Urinary bladder (tissue), 4 donors: ENCODE data around the gene PYROXD2. TPM values are rescaled to one million over a fixed set of nuclear protein-coding genes. Genes with fewer than 3 reads are reported as not detected.

Source experiments
- DNase-seq: peaks from one replicate; pipeline ENCODE4 v3.0.0-alpha.2; 2015; ENCODE audit errors: extremely low spot score
- H3K27ac ChIP-seq: one replicate; pipeline ENCODE4 v1.5.1; 2013; ENCODE audit warnings: low read depth, mild to moderate bottlenecking, moderate library complexity
- H3K36me3 ChIP-seq: one replicate; pipeline ENCODE4 v1.6.1; 2013; ENCODE audit warnings: mild to moderate bottlenecking, moderate library complexity; ENCODE audit not compliant: insufficient read depth
- H3K4me1 ChIP-seq: one replicate; pipeline ENCODE4 v1.6.1; 2013; ENCODE audit warnings: mild to moderate bottlenecking, moderate library complexity; ENCODE audit not compliant: insufficient read depth
- H3K4me3 ChIP-seq: one replicate; pipeline ENCODE4 v1.5.1; 2013; ENCODE audit warnings: low read depth, low read length
- WGBS: extraction: QIAGEN DNeasy Blood & Tissue Kit; methylation state at CpG from one replicate; pipeline ENCODE4 v1.1.7; 2013; 5-methylcytosine and 5-hydroxymethylcytosine counted together
- polyA plus RNA-seq: library from polyadenylated mRNA; stranded (reverse); fragments of 200-250 nt; gene quantifications from one replicate; pipeline ENCODE4 v1.2.3, GENCODE V29; 2013
- total RNA-seq: library from RNA; depleted of rRNA; stranded (reverse); fragments of >200 nt; gene quantifications from one replicate; pipeline ENCODE4 v1.2.3, GENCODE V29; 2014
- donor health status: healthy with polysubstance abuse.
- donor health status: healthy.

Gene PYROXD2
- total and polyA plus RNA-seq, 2 donors, result 8.9 to 15.0 TPM

DNA sequence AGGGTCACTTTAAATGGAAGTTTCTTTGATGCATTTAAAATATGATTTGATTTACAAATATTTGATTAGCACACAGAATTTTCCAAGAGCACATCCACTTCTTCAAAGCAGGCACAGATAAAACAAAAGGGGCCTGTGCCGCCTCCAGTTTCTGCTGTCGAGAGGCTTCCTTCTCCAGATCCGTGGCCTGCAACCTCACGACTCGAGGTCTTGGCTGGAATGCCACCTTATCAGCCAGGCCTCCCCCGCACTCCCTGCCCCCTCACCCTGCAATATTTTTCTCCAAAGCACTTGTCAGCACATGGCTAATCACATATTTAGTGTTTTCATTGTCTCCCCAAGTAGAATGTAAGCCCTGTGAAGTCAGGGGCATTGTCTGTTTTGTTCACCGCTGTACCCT, 12.5 kb downstream of the PYROXD2 start:
- Histone ChIP-seq H3K27ac (no peak overlapping the region), H3K4me1 (no peaks in the 10 kb centered on the region), H3K36me3 (peaks cover 1% of the 10 kb centered on the region), H3K4me3 (no peak overlapping the region)
- no peak for DNase-seq
- 85% methylated on average over 7 of the region's 7 CpGs for WGBS

DNA sequence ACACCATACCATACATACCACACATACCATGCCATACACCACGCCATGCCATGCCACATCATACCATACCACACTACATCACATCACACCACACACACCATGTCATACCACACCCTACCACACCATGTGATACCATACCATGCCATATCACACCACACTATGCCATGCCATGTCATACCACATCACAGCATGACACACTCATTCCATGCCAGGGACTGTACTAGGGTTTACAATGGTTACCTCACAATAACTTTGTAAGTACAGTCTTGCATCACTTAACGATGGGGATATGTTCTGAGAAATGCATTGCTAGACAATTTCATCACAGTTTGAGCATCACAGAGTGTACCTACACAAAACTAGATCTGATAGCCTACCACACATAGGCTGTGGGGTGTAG, 14.5 kb downstream of the PYROXD2 start:
- WGBS, result 95% methylated on average over 2 of the region's 2 CpGs
- H3K36me3 ChIP-seq, result peaks cover 1% of the 10 kb centered on the region
- no peak for DNase-seq
- H3K27ac ChIP-seq, result no peak overlapping the region
- no peak overlapping the region for H3K4me3 ChIP-seq
- no peaks in the 10 kb centered on the region for H3K4me1 ChIP-seq

DNA sequence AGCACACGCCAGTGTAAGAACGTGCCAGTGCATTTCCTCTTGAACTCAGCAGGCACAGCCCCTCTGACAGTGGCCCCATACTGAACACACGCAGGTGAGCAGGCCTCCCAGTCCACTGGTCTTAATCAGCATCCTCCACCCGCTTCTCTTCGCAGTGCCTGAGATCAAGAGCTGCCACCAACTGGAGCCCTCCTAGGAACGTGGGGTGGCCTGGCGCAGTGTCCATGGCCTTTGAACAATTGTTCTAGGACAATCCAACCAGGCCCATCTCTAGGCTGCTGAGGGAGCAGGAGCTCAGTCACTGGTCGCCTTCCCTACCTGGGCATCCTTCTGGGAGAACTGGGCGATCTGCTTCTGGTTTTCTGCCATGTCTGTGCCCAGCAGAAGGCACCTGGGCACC, 15.2 kb downstream of the PYROXD2 start:
- Histone ChIP-seq H3K4me1 (no peaks in the 10 kb centered on the region), H3K36me3 (no peaks in the 10 kb centered on the region), H3K27ac (no peak overlapping the region), H3K4me3 (no peak overlapping the region)
- DNase-seq, result no peak
- WGBS, result 93% methylated on average over 9 of the region's 9 CpGs

DNA sequence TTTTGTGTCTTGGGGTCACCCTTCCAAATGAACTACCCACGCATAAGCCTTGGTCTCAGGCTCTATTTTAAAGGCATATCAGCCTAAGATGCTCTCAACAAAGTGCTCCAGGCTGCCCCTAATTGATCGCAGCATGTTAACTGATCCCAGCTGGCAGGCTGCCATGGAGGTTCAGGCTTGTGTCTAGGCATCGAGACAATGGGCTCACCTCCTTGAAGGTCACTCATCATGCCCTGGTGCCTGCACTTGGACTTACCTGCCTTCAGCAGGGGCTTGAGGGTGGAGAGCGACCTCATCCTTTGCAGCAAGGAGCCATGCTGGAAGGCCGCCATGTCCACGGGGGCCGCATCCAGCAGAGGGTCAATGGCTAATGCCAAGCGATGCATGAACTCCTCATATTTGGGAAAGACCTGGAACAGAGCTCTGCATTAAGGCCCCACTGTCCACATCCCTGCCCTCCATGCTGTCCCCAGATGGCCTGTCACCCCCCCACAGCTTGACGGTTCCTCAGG, 17.8 kb downstream of the PYROXD2 start:
- DNase-seq, result no peak
- Histone ChIP-seq H3K4me1 (no peaks in the 10 kb centered on the region), H3K27ac (no peak overlapping the region), H3K36me3 (no peaks in the 10 kb centered on the region), H3K4me3 (no peak overlapping the region)
- 96% methylated on average over 9 of the region's 9 CpGs for WGBS

DNA sequence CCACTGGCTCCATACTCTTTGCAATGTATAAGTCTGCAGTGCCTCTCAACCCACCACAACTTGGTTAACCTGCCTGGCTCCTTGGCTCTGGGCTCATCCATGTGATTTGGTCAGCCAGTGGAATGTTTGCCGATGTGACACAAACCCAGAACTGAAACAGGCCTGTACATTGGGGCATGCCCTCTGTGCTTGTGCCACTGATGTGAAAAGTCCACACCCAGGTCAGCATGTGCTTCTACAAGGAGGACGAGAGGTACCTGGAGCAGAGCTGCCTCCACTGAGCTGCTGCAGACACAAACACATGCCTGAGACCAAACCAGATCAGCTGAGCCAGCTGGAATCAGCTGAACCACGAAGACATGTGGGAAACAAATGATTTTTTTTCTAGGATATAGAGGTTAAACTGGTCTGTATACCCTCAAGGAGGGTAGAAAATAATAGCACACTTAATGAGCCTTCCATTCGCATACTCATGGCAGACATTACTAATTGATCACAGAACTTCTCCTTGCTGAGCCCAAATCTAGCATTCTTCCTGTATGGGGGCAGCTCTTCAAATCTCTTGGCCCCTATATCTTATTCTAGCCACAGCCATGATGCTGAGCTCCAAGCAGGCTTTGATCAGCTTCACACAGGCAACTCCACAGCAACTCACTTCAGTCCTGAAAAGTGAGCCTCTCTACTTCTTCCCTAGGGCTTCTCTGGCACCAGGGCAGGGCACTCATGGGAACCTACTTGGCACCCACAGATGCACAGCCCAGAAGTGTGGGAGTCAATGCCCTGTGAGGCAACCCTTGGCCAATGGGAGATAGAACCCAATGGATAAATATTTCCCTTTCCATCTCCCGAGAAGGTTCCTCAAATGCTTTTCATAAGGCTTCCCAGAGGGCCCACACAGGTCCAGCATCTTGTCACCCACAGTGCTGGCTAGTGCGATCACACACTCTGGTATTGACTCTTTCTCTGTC, 18.6 kb downstream of the PYROXD2 start:
- no peak overlapping the region for H3K4me3 ChIP-seq
- WGBS, result 95% methylated on average over 6 of the region's 6 CpGs
- H3K4me1 ChIP-seq, result no peaks in the 10 kb centered on the region
- DNase-seq, result no peak
- no peaks in the 10 kb centered on the region for H3K36me3 ChIP-seq
- H3K27ac ChIP-seq, result no peak overlapping the region

DNA sequence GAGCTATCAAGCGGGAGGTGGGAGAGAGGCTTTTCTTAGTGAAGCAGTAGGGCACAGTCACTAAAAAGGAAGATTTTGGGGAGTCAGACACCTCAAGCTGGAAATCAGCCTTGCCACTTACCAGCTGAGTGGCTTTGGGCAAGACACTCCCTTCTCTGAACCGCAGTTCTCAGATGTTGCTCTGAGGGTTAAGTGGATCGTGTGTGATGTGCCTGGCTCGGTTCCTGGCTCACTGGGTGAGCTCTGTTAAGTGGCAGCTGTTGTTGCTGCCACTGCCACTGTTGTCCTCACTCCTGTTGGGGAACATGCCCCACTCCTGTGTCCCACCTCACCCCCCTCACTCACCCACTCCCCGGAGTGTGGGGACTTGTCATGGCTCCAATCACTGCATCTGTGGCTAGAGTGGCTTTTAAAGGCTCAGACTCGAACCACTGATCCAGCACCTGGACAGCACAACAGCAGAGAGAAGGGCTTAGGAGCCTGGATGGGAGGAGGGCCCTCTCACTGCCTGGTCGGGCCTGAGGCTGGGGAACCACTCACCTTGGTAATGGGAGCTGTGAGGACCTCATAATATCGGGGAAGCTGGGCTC, 20.0 kb downstream of the PYROXD2 start:
- DNase-seq, result no peak
- H3K27ac ChIP-seq, result no peak overlapping the region
- WGBS, result 80% methylated on average over 8 of the region's 8 CpGs

DNA sequence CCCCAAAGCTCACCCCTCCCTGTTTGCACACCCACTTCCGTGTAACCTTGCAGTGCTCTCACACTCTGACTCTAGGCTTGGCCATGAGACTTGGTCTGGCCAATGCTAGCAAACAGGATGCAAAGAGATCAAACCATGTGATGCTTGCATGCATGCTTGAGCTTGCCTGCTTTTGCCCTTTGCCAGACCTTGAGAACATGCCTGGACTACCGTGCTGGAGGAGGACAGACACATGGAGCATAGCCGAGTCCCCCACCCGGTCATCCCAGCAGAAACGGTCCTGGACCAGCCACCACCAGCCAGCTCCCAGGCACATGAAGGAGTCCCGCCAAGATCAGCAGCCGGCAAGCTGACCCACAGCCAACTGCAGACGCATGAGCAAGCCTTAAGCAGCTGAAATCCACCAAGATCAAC, 23.4 kb downstream of the PYROXD2 start:
- no peak overlapping the region for H3K4me3 ChIP-seq
- H3K4me1 ChIP-seq, result no peaks in the 10 kb centered on the region
- 58% methylated on average over 8 of the region's 8 CpGs for WGBS
- H3K27ac ChIP-seq, result no peak overlapping the region
- no peak for DNase-seq
- H3K36me3 ChIP-seq, result no peaks in the 10 kb centered on the region

More for the DNA sequence above, 20.0 kb downstream of the PYROXD2 start:
- Histone ChIP-seq H3K4me1 (no peaks in the 10 kb centered on the region), H3K36me3 (no peaks in the 10 kb centered on the region), H3K4me3 (no peak overlapping the region)

DNA sequence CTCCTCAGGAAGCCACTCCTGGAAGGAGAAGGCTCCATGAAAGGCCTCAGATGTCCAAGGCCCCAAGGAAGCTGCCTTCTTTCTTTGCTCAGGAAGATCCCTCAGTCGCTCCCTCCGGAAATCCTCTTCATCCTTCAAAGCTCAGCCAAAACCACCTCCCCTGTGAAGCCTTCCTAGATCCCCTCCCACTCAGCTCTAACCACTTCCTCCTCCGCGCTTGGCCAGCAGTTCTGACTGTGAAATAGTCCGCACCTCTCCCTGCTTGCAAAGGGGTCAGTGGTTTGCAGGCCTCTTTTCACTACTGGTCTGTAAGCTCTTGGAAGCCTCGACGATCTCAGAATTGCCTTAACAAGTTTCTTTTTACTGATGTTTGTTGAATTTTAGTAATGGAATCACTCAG, 23.9 kb downstream of the PYROXD2 start:
- no peak for DNase-seq
- Histone ChIP-seq H3K4me1 (no peaks in the 10 kb centered on the region), H3K36me3 (no peaks in the 10 kb centered on the region), H3K27ac (no peak overlapping the region), H3K4me3 (no peak overlapping the region)
- WGBS, result 72% methylated on average over 7 of the region's 7 CpGs

DNA sequence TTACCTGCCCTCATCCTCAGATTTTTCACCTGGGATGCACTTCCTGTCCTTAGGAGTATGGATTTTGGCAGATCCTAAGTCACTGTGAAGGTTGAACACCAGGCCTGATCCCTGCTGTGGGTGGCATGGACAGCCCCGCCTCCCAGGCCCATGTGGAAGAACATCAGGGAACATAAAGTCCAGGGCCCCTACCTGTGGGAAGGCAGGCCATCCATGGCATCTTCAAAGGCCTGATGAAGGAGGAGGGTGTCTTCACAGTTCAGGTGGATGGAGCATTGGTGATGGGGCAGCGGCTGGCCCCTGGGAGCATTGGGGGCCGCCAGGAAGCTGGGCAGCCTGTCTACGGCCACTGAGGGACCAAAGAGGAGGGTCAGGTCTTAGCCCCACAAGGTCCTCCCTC, 24.6 kb downstream of the PYROXD2 start:
- Histone ChIP-seq H3K27ac (no peak overlapping the region), H3K4me3 (no peak overlapping the region), H3K4me1 (no peaks in the 10 kb centered on the region), H3K36me3 (no peaks in the 10 kb centered on the region)
- 99% methylated on average over 4 of the region's 4 CpGs for WGBS
- no peak for DNase-seq

DNA sequence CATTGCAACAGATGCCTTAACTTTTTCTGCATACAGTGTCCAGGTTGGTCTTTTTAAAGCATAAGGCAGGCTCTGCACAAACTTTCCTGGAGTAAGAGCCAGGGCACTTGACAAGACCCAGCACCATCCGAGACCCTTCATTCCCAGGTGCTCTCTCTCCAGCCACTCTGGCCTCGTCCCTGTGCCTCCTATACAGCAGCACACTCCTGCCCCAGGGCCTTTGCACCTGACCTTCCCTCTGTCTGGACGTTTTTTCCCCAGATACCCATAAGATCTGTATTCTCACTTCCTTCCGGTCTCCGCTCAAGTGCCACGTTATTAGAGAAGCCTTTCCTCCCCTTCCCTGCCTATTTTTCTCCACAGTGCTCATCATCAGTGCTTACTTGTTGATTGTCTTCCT, 25.6 kb downstream of the PYROXD2 start:
- WGBS, result 91% methylated on average over 6 of the region's 6 CpGs
- H3K36me3 ChIP-seq, result no peaks in the 10 kb centered on the region
- no peak for DNase-seq
- no peak overlapping the region for H3K4me3 ChIP-seq
- no peaks in the 10 kb centered on the region for H3K4me1 ChIP-seq
- no peak overlapping the region for H3K27ac ChIP-seq

DNA sequence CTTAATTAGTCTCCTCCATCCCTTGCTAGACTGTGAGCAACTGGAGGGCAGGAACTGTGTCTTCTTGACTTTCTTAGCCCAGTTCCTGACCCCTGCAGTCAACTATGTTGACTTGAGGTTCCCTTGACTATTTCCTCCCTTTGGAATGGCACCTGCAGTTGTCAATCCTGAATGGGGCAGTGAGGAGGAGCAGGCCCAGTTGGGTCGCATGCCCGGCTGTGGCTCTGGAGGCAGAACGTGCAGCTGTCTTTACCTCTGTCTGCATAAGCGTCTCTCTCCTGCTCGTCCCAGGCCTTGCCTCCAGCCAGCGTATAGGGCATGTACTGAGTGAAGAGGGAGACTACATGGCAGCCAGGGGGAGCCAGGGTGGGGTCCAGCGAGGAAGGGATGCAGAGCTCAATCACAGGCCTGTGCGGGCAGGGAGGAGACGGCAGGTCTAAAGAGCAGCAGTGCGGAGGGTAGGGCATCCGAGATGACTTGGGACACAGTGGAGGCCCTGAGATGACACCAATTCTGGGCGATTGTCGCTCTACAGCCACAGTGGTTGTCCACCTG, 26.8 kb downstream of the PYROXD2 start:
- DNase-seq, result no peak
- H3K4me1 ChIP-seq, result no peaks in the 10 kb centered on the region
- no peaks in the 10 kb centered on the region for H3K36me3 ChIP-seq
- H3K27ac ChIP-seq, result no peak overlapping the region
- WGBS, result 96% methylated on average over 13 of the region's 13 CpGs
- H3K4me3 ChIP-seq, result no peak overlapping the region

DNA sequence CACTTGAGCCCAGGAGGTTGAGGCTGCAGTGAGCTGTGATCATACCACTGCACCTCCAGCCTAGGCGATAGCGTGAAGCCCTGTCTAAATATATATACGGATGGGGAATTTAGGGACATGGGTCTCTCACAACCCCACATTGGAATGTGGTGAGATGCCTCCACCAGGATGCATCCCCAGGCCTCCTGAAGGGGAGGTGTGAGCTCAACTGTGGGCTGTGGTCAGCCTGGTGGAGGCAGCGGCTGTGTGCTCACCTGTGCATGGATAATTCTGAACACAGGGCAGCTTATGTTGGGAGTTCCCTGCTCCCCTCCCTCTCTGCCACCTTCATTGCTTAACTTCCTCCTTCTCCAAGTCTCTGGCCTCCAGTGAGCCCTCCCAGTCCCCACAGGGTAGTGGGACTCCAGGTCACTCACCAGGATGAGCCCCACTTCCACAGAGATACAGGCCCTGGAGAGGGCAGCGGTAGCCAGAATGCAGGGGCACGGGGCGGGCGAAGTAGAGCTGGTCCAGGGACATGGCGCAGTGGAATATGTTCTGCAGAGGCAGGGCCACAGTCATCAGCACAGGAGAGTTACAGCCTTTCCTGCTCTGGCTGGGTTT, 30.4 kb downstream of the PYROXD2 start:
- H3K4me3 ChIP-seq, result no peak overlapping the region
- no peaks in the 10 kb centered on the region for H3K4me1 ChIP-seq
- H3K27ac ChIP-seq, result no peak overlapping the region
- H3K36me3 ChIP-seq, result no peaks in the 10 kb centered on the region
- 98% methylated on average over 9 of the region's 9 CpGs for WGBS
- no peak for DNase-seq

DNA sequence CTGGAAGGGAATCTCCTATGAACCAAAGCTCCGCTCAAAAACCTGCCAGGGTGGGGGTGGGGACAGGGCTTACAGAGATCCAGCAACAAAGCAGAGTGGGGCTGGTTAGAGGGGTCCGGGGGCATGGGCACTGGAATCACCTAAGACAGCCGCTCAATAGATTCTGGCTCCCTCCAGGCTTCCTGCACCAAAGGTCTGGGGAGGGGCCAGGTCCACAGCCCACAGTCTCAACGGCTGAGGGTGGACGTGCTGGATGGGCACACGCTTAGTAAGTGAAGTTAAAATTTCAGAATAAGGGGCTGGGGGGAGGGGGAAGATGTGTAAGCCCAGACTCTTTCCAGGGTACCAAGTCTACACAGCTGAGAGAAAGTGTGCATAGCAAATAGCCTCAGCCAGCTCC, 31.1 kb downstream of the PYROXD2 start:
- H3K36me3 ChIP-seq, result no peaks in the 10 kb centered on the region
- no peak for DNase-seq
- H3K27ac ChIP-seq, result no peak overlapping the region
- 93% methylated on average over 6 of the region's 6 CpGs for WGBS
- H3K4me1 ChIP-seq, result no peaks in the 10 kb centered on the region
- H3K4me3 ChIP-seq, result no peak overlapping the region
